AML-193 (cell line): Measurements from ENCODE around the gene RNF168.
"Not testable (repeated sequence)": the region's sequence is repeated elsewhere in the genome, so short reads cannot be mapped to it uniquely, and the experiment has no call there.

Experiments
- DNase-seq, 2 experiments: peaks; one replicate each; lab custom pipeline; 2025; lab: John Stamatoyannopoulos, UW

Gene RNF168

GRCh38 chr3:196514913-196515621, 11.5 kb upstream of the RNF168 start, which contains the start of gene SMCO1:
TSS of gene SMCO1 (minus strand) at chr3:196515346. CDS start at chr3:196515209, 137 bp downstream.
- no peak for DNase-seq

GRCh38 chr3:196514350-196514716, 10.8 kb upstream of the RNF168 start:
- DNase-seq, result no peak

- no peak for DNase-seq
These were observed 10.3 kb upstream of the RNF168 start for GRCh38 chr3:196513697-196514349.

- DNase-seq, result not testable (repeated sequence)
These were observed 8.3 kb upstream of the RNF168 start for GRCh38 chr3:196511646-196512425.

DNA sequence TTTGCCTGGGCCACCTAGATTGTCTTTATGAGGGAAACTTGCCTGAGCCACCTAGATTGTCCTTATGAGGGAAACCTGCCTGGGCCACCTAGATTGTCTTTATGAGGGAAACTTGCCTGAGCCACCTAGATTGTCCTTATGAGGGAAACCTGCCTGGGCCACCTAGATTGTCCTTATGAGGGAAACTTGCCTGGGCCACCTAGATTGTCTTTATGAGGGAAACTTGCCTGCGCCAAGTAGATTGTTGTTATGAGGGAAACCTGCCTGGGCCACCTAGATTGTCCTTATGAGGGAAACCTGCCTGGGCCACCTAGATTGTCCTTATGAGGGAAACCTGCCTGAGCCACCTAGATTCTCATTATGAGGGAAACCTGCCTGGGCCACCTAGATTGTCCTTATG, 7.5 kb upstream of the RNF168 start:
- DNase-seq, result not testable (repeated sequence)

DNA sequence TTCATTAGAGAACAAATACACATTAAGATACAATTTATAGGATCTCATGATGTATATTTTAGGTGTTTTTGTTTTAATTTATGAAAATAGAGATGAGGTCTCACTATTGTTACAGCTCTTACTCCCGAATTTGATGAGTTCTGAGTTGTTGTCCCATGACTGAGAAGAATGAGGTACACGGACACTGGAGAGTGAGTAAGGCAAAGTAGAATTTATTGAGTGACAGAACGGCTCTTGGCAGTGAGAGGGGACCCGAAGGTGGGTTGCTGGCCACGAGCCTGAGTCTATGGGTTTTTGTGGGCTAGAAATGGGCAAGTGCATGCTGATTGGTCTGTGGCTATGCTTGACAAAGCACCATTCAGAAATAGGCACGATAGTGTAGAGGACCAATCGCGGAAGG, 3.1 kb upstream of the RNF168 start:
- DNase-seq, result no peak

DNA sequence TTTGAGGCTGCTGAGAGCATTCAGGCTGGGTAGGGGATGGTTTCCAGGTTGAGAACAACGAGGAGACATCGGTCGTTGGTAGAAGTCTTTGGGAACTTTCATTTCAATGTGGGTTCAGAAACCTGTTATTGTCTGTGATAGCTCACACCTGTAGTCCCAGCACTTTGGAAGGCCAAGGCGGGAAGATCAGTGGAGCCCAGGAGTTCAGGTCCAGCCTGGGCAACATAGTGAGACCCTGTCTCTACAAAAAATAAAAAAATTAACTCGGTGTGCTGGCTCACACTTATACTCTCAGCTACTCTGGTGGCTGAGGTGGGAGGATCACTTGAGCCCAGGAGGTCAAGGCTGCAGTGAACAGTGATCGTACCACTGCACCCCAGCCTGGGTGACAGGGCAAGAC, 988 bp upstream of the RNF168 start:
- DNase-seq, result no peak

DNA sequence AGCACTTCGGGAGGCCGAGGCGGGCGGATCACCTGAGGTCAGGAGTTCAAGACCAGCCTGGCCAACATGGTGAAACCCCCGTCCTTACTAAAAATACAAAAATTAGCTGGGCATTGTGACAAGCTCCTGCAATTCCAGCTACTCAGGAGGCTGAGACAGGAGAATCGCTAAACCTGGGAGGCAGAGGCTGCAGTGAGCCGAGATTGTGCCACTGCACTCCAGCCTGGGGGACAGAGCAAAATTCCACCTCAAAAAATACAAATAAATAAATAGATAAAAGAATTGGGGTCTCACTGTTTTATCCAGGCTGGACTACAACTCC, 470 bp upstream of the RNF168 start:
- DNase-seq, result not testable (repeated sequence)

- DNase-seq, result peak; percentile 66 to 74
These were observed 783 bp downstream of the RNF168 start for GRCh38 chr3:196502775-196503195.

GRCh38 chr3:196501316-196502044, 2.1 kb downstream of the RNF168 start:
- DNase-seq, result peak; percentile 26 to 46

GRCh38 chr3:196499807-196500524, 3.6 kb downstream of the RNF168 start:
- no peak for DNase-seq

DNA sequence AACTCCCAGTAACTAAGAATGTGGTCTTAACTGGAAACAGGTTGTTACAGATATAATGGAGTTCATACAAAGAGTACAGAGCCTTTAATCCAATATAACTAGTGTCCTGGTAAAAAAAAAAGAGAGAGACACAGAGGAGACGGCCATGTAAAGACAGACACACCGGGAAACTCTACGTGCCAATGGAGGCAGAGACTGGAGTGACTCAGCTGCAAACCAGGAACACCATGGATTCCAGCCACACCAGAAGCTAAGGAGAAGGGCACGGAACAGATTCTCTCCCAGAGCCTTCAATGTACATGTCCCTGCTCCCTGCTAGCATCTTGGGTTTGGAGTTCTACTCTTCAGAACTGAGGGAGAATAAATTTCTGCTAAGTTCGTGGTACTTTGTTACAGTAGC, 4.5 kb downstream of the RNF168 start:
- no peak for DNase-seq

DNA sequence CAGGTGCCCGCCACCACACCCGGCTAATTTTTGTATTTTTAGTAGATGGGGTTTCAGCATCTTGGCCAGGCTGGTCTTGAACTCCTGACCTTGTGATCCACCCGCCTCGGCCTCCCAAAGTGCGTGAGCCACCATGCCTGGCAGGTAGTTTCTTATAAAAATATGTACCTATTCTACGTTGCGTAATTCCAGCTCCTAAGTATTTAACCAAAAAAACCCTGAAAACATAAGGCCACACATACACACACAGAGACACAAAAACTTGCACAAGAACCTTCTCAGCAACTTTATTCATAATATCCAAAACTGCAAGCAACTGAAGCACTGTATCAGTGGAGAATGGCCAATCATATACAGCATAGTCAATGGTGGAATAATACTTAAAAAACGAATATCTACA, 5.3 kb downstream of the RNF168 start:
- DNase-seq, result no peak

- DNase-seq, result no peak
These were observed 7.4 kb downstream of the RNF168 start for GRCh38 chr3:196496183-196496582.

DNA sequence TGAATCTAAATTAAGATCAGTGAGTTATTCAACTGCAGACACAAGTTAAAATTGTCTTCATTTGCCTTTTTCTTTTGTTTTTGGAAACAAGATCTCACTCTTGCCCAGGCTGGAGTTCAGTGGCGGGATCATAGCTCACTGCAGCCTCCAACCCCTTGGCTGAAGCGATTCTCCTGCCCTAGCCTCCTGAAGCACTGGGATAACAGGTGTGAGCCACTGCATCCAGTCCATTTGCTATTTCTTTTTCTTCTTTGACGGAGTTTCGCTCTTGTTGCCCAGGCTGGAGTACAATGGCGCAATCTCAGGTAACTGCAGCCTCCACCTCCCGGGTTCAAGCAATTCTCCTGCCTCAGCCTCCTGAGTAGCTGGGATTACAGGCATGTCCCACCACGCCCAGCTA, 10.3 kb downstream of the RNF168 start:
- DNase-seq, result no peak

DNA sequence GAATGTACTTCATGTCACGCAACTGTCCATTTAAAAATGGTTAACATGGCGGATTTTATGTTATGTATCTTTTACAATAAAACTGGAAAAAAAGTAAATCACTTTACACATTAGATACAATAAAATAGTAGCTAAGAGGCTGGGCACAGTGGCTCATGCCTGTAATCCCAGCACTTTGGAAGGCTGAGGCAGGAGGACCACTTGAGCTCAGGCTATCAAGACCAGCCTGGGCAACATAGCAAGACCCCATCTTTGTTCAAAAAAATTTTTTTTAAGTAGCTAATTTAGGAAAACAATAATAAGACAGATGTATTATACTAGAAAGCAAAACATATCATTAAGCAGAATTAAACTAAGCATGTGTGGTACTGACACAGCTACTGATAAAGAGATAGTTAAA, 11.5 kb downstream of the RNF168 start:
- no peak for DNase-seq

- DNase-seq, result no peak
These were observed 13.8 kb downstream of the RNF168 start for GRCh38 chr3:196489747-196490146.

GRCh38 chr3:196486263-196486662, 17.3 kb downstream of the RNF168 start:
- no peak for DNase-seq

- no peak for DNase-seq
These were observed 25.9 kb downstream of the RNF168 start for GRCh38 chr3:196477678-196478077.

GRCh38 chr3:196472286-196472685, 31.3 kb downstream of the RNF168 start:
- no peak for DNase-seq

DNA sequence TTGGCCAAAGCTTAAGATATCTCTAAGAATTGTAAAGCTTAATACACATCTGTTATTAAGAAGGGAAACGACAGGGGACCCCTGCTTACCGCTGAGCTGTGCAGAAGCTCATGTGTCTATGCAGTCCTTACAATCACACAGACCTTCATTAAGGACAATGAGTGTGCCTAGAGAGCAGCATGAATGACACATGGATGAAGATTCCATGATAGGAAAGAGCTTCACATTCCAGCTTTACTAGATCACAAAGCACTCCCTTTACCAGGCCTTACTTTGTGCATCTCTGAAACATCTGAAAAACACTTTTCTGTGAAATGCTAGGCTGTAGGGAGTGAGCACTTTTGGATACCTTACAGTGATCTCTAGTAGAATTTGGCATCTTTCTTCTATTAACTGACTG, 32.0 kb downstream of the RNF168 start:
- DNase-seq, result no peak

- not testable (repeated sequence) for DNase-seq
These were observed 33.4 kb downstream of the RNF168 start for GRCh38 chr3:196470182-196470581.
